ENCODE results near the gene ZBTB20.

The ZBTB20 gene

GRCh38 chr3:114527036-114527644 is 619.9 kb downstream of the ZBTB20 start:
- DNase-seq (ENCODE audit: low spot score), result peak; percentile 3

GRCh38 chr3:114525278-114525677 is 621.8 kb downstream of the ZBTB20 start:
- TF ChIP-seq CTCF (IDR thresholded peaks at IDR 0.05; ENCODE audit: extremely low read depth, insufficient read depth, missing control alignments), result no peak
- in situ Hi-C loops (cut with MboI; ENCODE audit: low pct_unique_long_range_greater_than_20kb, low sequenced_read_pairs, unreplicated experiment), result no loop called here
- no peak for DNase-seq (ENCODE audit: low spot score)

More at GRCh38 chr3:114527036-114527644, 619.9 kb downstream of the ZBTB20 start:
- in situ Hi-C loops (cut with MboI; ENCODE audit: low pct_unique_long_range_greater_than_20kb, low sequenced_read_pairs, unreplicated experiment), result no loop called here
- TF ChIP-seq CTCF (IDR thresholded peaks at IDR 0.05; ENCODE audit: extremely low read depth, insufficient read depth, missing control alignments), result peak; percentile 49

DNA sequence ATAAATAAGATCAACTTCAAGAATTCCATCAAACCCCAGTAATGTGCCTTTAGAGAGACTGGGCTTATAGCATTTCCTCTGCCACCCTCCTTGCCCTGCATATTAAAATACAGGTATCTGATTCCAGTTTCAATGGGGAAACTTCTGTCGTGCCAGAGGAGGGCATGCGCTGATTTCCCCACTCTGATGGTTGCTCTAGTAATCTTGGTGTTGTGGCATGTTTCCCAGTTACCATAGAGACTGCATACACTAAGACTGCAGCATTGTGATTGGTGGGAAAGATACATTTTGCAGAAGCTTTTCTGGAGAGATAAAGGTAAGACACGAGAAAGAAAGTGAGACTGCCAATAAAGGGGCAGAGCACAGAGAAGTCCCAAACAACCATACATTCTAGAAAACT is 627.7 kb downstream of the ZBTB20 start:
- peak; percentile 14 for DNase-seq (ENCODE audit: low spot score)
- no peak for TF ChIP-seq CTCF (IDR thresholded peaks at IDR 0.05; ENCODE audit: extremely low read depth, insufficient read depth, missing control alignments)
- in situ Hi-C loops (cut with MboI; ENCODE audit: low pct_unique_long_range_greater_than_20kb, low sequenced_read_pairs, unreplicated experiment), result no loop called here

DNA sequence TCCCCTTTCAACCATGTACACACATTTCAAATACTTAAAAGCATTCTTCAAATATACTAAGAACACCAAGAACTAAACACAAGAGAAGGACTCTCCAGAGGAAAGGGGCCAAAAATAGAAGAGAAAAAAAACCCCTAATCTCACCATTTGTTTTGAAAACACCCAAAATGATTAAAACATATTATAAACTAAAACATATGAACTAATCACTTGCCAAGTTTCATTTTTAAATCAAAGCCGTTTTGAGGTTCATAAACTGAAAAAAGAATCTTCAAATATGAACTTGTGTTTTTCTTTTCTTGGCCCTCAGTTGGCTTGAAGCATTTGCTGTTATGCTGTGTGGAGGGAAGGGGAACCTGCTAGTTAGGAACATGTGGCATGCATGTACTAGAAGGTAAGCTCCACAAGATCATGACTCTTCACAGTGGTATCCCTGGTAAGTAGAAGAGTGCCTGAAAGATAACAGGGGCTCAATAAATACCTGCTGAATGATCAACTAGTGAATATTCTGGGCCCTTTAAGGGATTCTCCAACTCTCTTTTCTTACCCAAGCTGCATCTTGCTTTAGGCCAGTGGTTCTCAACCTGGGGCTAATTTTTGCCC is 628.8 kb downstream of the ZBTB20 start:
- DNase-seq (ENCODE audit: low spot score), result no peak
- no peak for TF ChIP-seq CTCF (IDR thresholded peaks at IDR 0.05; ENCODE audit: extremely low read depth, insufficient read depth, missing control alignments)
- in situ Hi-C loops (cut with MboI; ENCODE audit: low pct_unique_long_range_greater_than_20kb, low sequenced_read_pairs, unreplicated experiment), result no loop called here

- DNase-seq (ENCODE audit: low spot score), result no peak
- in situ Hi-C loops (cut with MboI; ENCODE audit: low pct_unique_long_range_greater_than_20kb, low sequenced_read_pairs, unreplicated experiment), result no loop called here
- TF ChIP-seq CTCF (IDR thresholded peaks at IDR 0.05; ENCODE audit: extremely low read depth, insufficient read depth, missing control alignments), result no peak
These were observed 636.9 kb downstream of the ZBTB20 start for GRCh38 chr3:114510201-114510600.

GRCh38 chr3:114509756-114510155 is 637.3 kb downstream of the ZBTB20 start:
- in situ Hi-C loops (cut with MboI; ENCODE audit: low pct_unique_long_range_greater_than_20kb, low sequenced_read_pairs, unreplicated experiment), result no loop called here
- no peak for DNase-seq (ENCODE audit: low spot score)
- TF ChIP-seq CTCF (IDR thresholded peaks at IDR 0.05; ENCODE audit: extremely low read depth, insufficient read depth, missing control alignments), result no peak
